Left ventricle myocardium superior (tissue), 1 donor: ENCODE results near the gene HSF5. TPM values are rescaled to one million over a fixed set of nuclear protein-coding genes. Genes with fewer than 3 reads are reported as not detected.
A peak's percentile ranks its signal among the peaks of the same experiment; 100 is the strongest.
"Not testable (repeated sequence)": the region's sequence is repeated elsewhere in the genome, so short reads cannot be mapped to it uniquely, and the experiment has no call there.

Source experiments
- ATAC-seq: fragments of 200-7000 bp; cut with Tn5 transposase; one replicate; pipeline ENCODE4 v1.9.1; 2020; ENCODE audit warnings: mild to moderate bottlenecking, moderate library complexity
- DNase-seq: peaks from one replicate; pipeline ENCODE4 v3.0.0-alpha.2; 2020
- intact Hi-C: fragments of 100-400 bp; cut with micrococcal nuclease; formaldehyde crosslinking; loops from one replicate; pipeline ENCODE4 v1.11.0; 2022
- total RNA-seq: library from RNA; stranded (reverse); fragmentation: NEBNext Ultra II Directional; extraction: Animal tissue kit (Norgen Biotek cat#: 25700); gene quantifications from one replicate; pipeline ENCODE4 v1.2.1, GENCODE V29; 2021
- donor health status: DM: no; HTN: yes; CAD: no; lungs with severe emphysema.

Gene HSF5
- total RNA-seq, 1 donor from 2014 or later: not detected

DNA sequence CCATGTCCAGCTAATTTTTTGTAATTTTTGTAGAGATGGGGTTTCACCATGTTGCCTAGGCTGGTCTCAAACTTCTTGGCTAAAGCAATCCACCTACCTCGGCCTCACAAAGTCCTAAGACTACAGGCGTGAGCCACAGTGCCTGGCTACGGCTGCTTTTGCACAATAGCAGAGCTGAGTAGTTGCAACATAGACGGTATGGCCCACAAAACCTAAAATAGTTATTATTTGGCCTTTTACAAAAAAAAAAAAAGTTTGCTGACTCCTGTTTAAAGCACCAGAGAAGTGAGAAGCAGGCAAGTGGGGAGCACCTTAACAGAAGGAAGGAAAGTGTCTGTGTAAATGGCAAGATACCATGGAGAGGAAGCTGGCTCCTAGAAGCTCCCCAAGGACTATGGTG, 5.3 kb upstream of the HSF5 start:
- intact Hi-C loops: no loop called here
- DNase-seq (no peak), ATAC-seq (no peak)

GRCh38 chr17:58492238-58493121, 4.3 kb upstream of the HSF5 start:
- ATAC-seq: no peak
- intact Hi-C loops: no loop called here
- no peak for DNase-seq

DNA sequence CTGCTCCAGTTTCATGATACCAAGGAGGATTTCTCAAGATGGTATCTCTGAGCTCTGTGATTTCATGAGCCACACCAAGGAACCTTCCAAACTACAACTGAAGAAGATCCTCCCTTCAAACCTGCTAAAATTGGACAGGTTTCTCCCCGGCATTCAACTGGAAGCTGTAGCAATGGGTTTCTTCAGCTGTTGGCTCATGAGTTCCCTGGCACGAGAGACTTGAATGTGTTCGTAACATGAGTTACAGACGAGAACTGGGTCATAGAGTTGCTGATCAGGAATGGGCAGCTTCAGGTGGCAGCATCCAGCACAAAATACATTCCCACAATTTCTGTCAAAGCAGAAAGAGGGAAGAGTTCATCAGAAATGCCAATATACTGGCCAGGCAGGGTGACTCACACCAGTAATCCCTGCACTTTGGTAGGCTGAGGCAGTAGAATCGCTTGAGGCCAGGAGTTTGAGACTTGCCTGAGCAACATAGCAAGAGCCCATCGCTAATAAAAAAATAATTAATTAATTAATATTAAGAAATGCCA, 3.4 kb upstream of the HSF5 start:
- no peak for ATAC-seq

DNA sequence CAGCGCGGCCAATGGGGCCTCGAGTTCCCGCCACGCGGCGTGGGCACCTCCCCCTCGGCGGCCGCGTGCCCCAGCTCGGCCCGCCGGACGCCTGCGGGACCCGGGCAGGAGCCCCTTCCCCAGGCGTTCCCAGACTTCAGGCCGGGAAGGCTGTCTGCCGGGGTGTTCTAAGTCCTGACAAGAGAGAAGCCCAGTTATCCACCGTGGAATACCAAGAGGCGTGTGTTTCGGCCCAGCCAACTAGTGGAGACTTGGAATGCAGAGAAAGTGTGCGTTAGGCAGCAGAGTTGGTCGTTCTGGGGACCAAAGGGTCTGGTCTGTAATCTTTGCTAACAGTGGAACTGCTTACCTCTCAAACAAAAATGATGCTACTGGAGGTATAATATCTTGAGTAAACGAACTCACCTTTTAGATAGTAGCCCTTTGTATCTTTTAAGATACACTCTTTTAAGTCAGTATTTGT, 251 bp upstream of the HSF5 start:
- ATAC-seq: no peak
- intact Hi-C loops: no loop called here

More for the DNA sequence above, 3.4 kb upstream of the HSF5 start:
- DNase-seq: no peak
- intact Hi-C loops: no loop called here

DNA sequence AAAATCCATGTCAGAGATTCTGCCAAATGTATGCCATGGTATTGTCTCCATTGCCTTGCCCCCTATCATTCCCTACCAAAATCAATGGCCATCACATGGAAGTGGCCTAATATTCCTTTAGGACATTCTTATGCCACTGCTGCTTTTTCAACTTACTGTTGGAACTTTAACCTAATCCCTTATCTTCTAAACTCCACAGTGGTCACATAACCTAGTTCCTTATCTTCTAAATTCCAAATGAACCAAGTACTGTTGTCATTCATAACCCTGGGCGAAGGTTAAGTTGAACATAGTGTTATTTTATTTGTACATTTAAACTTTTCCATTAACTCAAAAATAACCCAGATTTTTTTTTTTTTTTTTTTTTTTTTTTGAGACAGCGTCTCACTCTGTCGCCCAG, 3.6 kb downstream of the HSF5 start:
- no peak for ATAC-seq
- intact Hi-C loops: no loop called here
- no peak for DNase-seq

More for the DNA sequence above, 251 bp upstream of the HSF5 start:
- no peak for DNase-seq

- intact Hi-C loops, DNase-seq, ATAC-seq: not testable (repeated sequence)
Observed at GRCh38 chr17:58481798-58482197, 6.4 kb downstream of the HSF5 start.

DNA sequence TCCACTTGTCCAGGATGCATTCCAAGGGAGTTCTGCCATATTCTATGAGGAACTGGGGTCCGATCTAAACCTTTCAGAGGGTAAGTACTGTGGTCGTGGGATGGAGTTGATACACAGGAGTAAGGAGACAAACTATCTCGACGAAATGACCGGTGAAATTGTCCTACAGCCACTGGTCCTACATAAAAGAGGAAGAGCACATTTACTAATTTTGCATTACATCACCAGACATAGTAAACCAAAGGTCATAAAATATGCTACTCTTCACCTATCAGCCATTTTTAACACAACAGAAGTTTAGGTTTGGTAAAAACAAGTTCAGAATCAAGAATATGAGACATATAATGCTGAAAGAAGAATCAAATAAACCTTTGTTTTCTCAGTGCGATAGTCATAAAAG, 8.1 kb downstream of the HSF5 start:
- intact Hi-C loops: no loop called here
- ATAC-seq: no peak
- DNase-seq: no peak

DNA sequence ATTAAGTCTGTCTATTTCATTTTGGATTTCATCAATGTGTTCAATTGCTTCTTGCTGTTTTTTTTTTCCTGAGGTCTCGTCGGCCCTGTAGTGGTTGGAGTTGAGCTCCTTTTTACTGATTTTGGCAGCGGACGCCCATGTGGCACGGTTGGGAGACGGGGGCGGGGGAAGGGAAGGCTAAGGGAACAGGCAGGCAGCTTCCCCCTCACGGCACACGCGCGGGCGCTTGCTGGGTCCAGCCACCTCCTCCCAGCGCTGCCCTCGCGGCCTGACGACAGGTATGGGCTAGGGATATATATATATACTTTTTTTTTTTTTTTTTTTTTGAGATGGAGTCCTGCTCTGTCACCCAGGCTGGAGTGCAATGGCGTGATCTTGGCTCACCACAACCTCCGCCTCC, 11.4 kb downstream of the HSF5 start:
- intact Hi-C loops: no loop called here
- DNase-seq (no peak), ATAC-seq (no peak)

DNA sequence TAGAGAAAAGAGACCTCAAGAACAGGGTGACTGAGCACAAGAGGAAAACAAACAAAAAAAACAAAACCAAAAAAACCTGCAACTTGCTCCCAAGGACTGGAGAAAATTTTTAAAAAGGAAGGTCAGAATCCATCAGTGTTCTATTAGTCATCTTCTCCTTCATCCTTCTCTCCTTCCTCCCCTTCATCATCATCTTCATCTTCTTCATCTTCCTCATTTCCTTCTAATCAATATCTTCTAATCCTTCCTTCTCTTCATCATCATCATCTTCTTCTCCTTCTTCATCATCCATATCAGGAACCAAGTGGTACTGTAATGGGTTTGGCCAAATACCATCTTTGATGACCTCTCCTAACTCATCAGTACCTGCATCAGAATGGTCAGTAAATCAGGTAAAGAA, 12.2 kb downstream of the HSF5 start:
- DNase-seq (no peak), ATAC-seq (no peak)
- intact Hi-C loops: no loop called here

DNA sequence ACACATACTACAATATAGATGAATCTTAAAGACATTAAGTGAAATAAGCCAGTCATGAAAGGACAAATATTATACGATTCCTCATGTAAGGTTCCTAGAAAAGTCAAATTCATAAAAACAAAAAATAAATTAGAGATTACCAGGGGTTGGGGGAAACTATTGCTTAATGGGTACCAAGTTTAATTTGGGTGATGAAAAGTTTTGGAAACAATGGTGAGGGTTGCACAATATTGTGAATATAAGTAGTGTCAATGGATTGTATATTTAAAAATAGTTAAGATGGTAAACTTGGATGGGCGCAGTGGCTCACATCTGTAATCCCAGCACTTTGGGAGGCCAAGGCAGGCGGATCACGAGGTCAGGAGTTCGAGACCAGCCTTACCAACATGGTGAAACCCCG, 17.9 kb downstream of the HSF5 start:
- DNase-seq (no peak), ATAC-seq (no peak)
- intact Hi-C loops: no loop called here

GRCh38 chr17:58468944-58469343, 19.3 kb downstream of the HSF5 start:
- DNase-seq (no peak), ATAC-seq (no peak)
- intact Hi-C loops: no loop called here

- ATAC-seq (no peak), DNase-seq (no peak)
- intact Hi-C loops: no loop called here
Observed at GRCh38 chr17:58455491-58455890, 32.7 kb downstream of the HSF5 start.

DNA sequence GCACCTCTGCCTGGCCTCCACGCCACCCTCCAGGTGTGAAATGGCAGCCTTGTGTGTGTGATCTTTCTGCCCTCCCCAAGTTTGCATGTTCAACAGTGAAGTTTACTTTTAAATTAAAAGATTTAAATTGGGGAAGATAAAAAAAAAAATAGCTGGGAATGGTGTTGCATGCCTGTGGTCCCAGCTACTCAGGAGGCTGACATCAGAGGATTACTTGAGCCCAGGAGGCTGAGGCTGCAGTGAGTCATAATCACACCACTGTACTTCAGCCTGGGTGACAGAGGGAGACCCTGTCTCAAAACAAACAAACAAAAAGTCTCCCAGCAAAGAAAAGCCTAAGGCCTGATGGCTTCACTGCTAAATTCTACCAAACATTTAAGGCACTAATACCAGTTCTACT, 35.5 kb downstream of the HSF5 start:
- DNase-seq: no peak
- no peak for ATAC-seq

DNA sequence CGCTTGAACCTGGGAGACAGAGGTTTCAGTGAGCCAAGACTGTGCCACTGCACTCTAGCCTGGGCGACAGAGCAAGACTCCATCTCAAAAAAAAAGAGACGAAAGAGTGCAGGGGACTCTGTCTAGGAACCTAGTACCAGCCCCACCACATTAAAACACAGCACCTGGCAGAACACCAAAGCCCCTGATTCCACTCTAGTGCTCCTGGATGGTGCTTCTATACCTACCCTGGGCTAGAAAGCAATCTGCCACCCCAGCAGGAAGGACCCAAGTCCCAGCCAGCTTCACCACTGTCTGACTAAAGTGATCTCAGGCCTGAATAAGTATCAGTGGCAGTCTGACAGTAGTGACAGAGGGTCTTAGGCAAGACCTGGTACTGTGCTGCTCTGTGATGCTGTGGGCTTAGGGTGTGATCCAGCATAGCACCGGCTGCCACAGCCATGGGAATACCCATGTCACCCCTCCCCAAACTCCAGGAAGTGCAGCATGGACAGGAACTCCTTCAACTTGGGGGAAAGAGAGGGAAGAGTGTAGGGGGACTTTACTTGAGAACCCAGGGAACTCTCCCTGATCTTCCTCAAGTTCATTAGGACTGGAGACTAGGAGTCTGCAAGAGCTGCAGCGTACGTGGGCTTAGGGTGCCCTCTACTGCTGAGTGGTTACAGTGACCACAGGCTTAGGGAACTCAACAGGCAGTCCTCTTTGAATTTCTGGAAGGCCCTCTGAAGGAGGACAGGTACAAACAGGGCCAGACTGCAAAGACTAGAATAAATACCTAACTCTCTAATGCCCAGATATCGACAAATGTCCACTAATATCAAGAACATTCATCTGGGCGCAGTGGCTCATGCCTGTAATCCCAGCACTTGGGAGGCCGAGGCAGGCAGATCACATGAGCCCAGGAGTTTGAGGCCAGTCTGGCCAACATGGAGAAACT, 40.9 kb downstream of the HSF5 start:
- intact Hi-C loops: no loop called here
- DNase-seq (peak; percentile 71), ATAC-seq (peak; percentile 87)

More for the DNA sequence above, 35.5 kb downstream of the HSF5 start:
- intact Hi-C loops: no loop called here

DNA sequence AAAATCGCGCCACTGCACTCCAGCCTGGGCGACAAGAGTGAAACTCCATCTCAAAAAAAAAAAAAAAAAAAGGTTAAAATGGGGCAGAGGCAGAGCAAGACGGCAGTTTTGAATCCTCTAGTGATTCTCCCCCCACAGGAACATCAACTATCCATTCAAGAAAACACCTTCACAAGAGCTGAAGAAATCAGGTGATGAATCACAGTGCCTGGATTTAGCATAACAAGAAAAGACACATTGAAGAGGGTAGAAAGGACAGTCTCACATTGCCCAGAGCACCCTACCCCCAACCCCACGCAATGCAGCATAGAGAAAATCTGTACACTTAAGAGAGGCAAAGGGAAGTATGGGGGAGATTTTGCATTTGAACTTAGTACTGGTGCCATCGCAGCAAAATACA, 42.1 kb downstream of the HSF5 start:
- DNase-seq (no peak), ATAC-seq (no peak)
- intact Hi-C loops: no loop called here

- intact Hi-C loops: no loop called here
- ATAC-seq (no peak), DNase-seq (no peak)
Observed at GRCh38 chr17:58436805-58437239, 51.4 kb downstream of the HSF5 start.

- no peak for DNase-seq
- ATAC-seq: no peak
- intact Hi-C loops: no loop called here
Observed at GRCh38 chr17:58436245-58436644, 52.0 kb downstream of the HSF5 start.

DNA sequence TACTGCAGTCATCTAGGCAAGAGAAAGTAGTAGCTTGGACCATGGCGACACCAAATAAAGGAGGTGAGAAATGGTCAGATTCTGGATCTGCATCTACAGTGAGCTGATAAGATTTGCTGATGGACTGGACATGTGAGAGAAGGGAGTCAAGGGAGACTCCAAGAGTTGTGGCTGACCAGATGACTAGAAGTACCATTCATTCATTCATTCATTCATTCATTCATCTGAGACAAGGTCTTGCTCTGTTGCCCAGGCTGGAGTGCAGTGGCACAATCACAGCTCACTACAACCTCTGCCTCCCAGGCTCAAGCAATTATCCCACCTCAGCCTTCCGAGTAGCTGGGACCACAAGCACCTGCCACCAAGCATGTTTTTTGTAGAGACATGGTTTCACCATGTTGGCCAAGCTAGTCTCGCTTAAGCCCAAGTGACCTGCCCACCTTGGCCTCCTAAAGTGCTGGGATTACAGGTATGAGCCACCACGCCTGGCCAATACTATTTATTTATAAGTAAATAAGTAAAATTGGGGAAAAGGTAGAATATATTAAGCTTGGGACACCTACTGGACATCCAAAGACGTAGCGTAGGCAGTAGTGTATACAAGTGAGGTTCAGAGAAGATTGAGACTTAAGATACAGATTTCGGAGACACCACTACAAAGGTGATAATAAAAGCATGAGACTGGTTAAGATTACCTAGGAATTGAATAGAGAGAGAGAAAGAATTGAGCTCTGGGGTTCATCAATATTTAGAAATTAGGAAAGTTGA, 55.2 kb downstream of the HSF5 start:
- DNase-seq (no peak), ATAC-seq (no peak)
- intact Hi-C loops: no loop called here

GRCh38 chr17:58427807-58428206, 60.4 kb downstream of the HSF5 start:
- no peak for DNase-seq
- intact Hi-C loops: loop anchor here (5.0 kb wide), 1 partner anchor 96 kb away; no protein-coding TSS in a partner anchor
- ATAC-seq: no peak
